Measurements from ENCODE around the gene GDPD5. TPM values are rescaled to one million over a fixed set of nuclear protein-coding genes. Genes with fewer than 3 reads are reported as not detected.

Gene GDPD5
- total and polyA plus RNA-seq, 2 donors (not counting 3 experiments of a cell fraction or from before 2014, with no cell fraction given): 60.2 to 79.2 TPM

GRCh38 chr11:75537740-75538139, 12.0 kb upstream of the GDPD5 start:
- BruUV-seq (replicated peaks): no TSS peak
- intact Hi-C loops (cut with micrococcal nuclease): no loop called here

More at GRCh38 chr11:75537740-75538139, 12.0 kb upstream of the GDPD5 start:
- DNase-seq (ENCODE audit: low read depth, low spot score) (no peak), FAIRE-seq (no peak)
- TF ChIP-seq JUN (IDR thresholded peaks at IDR 0.05; ENCODE audit: borderline replicate concordance, insufficient read depth, insufficient read length, low read depth): no peak
- TF ChIP-seq MYC (IDR thresholded peaks at IDR 0.05; ENCODE audit: low read depth, low read length): no peak
- TF ChIP-seq POLR2A (IDR thresholded peaks at IDR 0.05; ENCODE audit: low read depth, low read length): no peak
- TF ChIP-seq CTCF (IDR thresholded peaks at IDR 0.05; ENCODE audit: extremely low read depth in 1 of 2, insufficient read depth in 1 of 2, low read depth in 1 of 2, low read length in 2 of 2): no peak
- TF ChIP-seq, protein P1, sequence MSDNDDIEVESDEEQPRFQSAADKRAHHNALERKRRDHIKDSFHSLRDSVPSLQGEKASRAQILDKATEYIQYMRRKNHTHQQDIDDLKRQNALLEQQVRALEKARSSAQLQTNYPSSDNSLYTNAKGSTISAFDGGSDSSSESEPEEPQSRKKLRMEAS (IDR thresholded peaks at IDR 0.05; ENCODE audit: insufficient read depth, insufficient read length): no peak
- TF ChIP-seq POLR2AphosphoS5 (IDR thresholded peaks at IDR 0.05; ENCODE audit: insufficient read depth, low read depth, low read length): no peak
- TF ChIP-seq GATA2 (IDR thresholded peaks at IDR 0.05; ENCODE audit: insufficient read depth, insufficient read length, low read depth, low read length): no peak
- no peak for TF ChIP-seq EZH2 (IDR thresholded peaks at IDR 0.05; ENCODE audit: borderline replicate concordance, low read depth, low read length, severe bottlenecking)
- no peak for TF ChIP-seq FOS (IDR thresholded peaks at IDR 0.05; ENCODE audit: borderline replicate concordance, insufficient read depth, low read length)
- Histone ChIP-seq H2AFZ (ENCODE audit: low read depth, low read length) (no peak overlapping the region), H3K27me3 (ENCODE audit: control insufficient read depth in 2 of 2, insufficient read depth in 2 of 2, low read length in 2 of 2) (no peaks in the 10 kb centered on the region), H3K27ac (ENCODE audit: insufficient read depth, low read depth, low read length) (no peak overlapping the region), H3K4me3 (replicated peaks in 1 of 3; ENCODE audit: insufficient read depth in 1 of 3, low read depth in 1 of 3, low read length in 3 of 3) (no peak overlapping the region), H3K9ac (replicated peaks; ENCODE audit: extremely low read depth, insufficient read depth, low read length) (no peak overlapping the region), H3K36me3 (ENCODE audit: control insufficient read depth in 2 of 2, extremely low read depth in 1 of 2, insufficient read depth in 2 of 2, low read length in 2 of 2) (no peaks in the 10 kb centered on the region), H4K20me1 (replicated peaks; ENCODE audit: control insufficient read depth, extremely low read depth, insufficient read depth, low read length) (no peaks in the 10 kb centered on the region), H3K9me3 (replicated peaks; ENCODE audit: control insufficient read depth, insufficient read depth, low read length) (no peaks in the 10 kb centered on the region), H3K79me2 (ENCODE audit: control insufficient read depth, insufficient read depth, low read length) (no peaks in the 10 kb centered on the region), H3K4me2 (ENCODE audit: insufficient read depth, low read length) (no peak overlapping the region), H3K9me1 (replicated peaks; ENCODE audit: control insufficient read depth, extremely low read depth, insufficient read depth, low read length) (no peaks in the 10 kb centered on the region), H3K4me1 (ENCODE audit: control insufficient read depth, extremely low read depth, insufficient read depth, low read length) (peaks cover 12% of the 10 kb centered on the region)
- ChIA-PET CTCF (interaction anchor here (1.1 to 1.2 kb wide), 2 partner anchors 71 to 150 kb away, joined by 3 to 4 read pairs; no protein-coding TSS in a partner anchor), POLR2A (no interaction called here)
- dilution Hi-C loops (cut with MboI; ENCODE audit: extremely low pct_ligation_motif_present, low sequenced_read_pairs): loop anchor here (10.0 kb wide), 1 partner anchor 93 kb away; no protein-coding TSS in a partner anchor

Data from endothelial cell of umbilical vein (primary cell).